HUES6 (cell line): Measurements from ENCODE around the gene DDOST.
"Not testable (repeated sequence)": the region's sequence is repeated elsewhere in the genome, so short reads cannot be mapped to it uniquely, and the experiment has no call there.

Experiments used
- H3K27ac ChIP-seq: 2 replicates; pipeline ENCODE4 v1.7.0; 2013; ENCODE audit warnings: low read depth, mild to moderate bottlenecking, low read length, inconsistent platforms
- H3K27me3 ChIP-seq: 2 replicates; pipeline ENCODE4 v1.6.1; 2013; ENCODE audit warnings: low read length; ENCODE audit not compliant: control insufficient read depth, insufficient read depth
- H3K36me3 ChIP-seq: 2 replicates; pipeline ENCODE4 v1.6.1; 2013; ENCODE audit warnings: low read length; ENCODE audit not compliant: control insufficient read depth, insufficient read depth
- H3K4me1 ChIP-seq: 2 replicates; pipeline ENCODE4 v1.6.1; 2013; ENCODE audit warnings: low read length; ENCODE audit not compliant: control insufficient read depth, insufficient read depth
- H3K4me3 ChIP-seq: 2 replicates; pipeline ENCODE4 v1.5.1; 2013; ENCODE audit warnings: low read depth, low read length
- H3K9ac ChIP-seq: one replicate; pipeline ENCODE4 v1.6.1; 2013; ENCODE audit warnings: mild to moderate bottlenecking, low read length
- H3K9me3 ChIP-seq: 2 replicates; pipeline ENCODE4 v1.6.1; 2013; ENCODE audit warnings: low read depth, low read length; ENCODE audit not compliant: control insufficient read depth, insufficient read depth

DDOST gene

GRCh38 chr1:20610970-20611369 lies 50.2 kb downstream of the DDOST start:
- Histone ChIP-seq H3K9ac (no peak overlapping the region), H3K27ac (no peak overlapping the region), H3K4me3 (no peak overlapping the region), H3K4me1 (peaks cover 14% of the 10 kb centered on the region), H3K9me3 (no peaks in the 10 kb centered on the region), H3K27me3 (no peaks in the 10 kb centered on the region), H3K36me3 (no peaks in the 10 kb centered on the region)

- H3K4me3 ChIP-seq: no peak overlapping the region
- H3K9ac ChIP-seq: no peak overlapping the region
- H3K36me3 ChIP-seq: no peaks in the 10 kb centered on the region
- peaks cover 13% of the 10 kb centered on the region for H3K4me1 ChIP-seq
- H3K27ac ChIP-seq: no peak overlapping the region
- H3K27me3 ChIP-seq: no peaks in the 10 kb centered on the region
- no peaks in the 10 kb centered on the region for H3K9me3 ChIP-seq
Measured at GRCh38 chr1:20609541-20609940, 51.6 kb downstream of the DDOST start.

GRCh38 chr1:20606801-20607570 lies 54.2 kb downstream of the DDOST start:
- H3K27me3 ChIP-seq, H3K4me3 ChIP-seq, H3K27ac ChIP-seq, H3K4me1 ChIP-seq, H3K9ac ChIP-seq, H3K9me3 ChIP-seq, H3K36me3 ChIP-seq: not testable (repeated sequence)

GRCh38 chr1:20604678-20605077 lies 56.5 kb downstream of the DDOST start:
- Histone ChIP-seq H3K36me3 (no peaks in the 10 kb centered on the region), H3K27me3 (no peaks in the 10 kb centered on the region), H3K27ac (no peak overlapping the region), H3K4me1 (peaks cover 2% of the 10 kb centered on the region; the same call in 1 of the 2 replicates), H3K9me3 (no peaks in the 10 kb centered on the region), H3K9ac (no peak overlapping the region), H3K4me3 (no peak overlapping the region)

- Histone ChIP-seq H3K4me1 (no peaks in the 10 kb centered on the region), H3K9ac (no peak overlapping the region), H3K36me3 (no peaks in the 10 kb centered on the region), H3K27ac (no peak overlapping the region), H3K4me3 (no peak overlapping the region), H3K9me3 (no peaks in the 10 kb centered on the region), H3K27me3 (no peaks in the 10 kb centered on the region)
Measured at GRCh38 chr1:20603504-20604464, 57.4 kb downstream of the DDOST start.

GRCh38 chr1:20602851-20603450 lies 58.2 kb downstream of the DDOST start:
- H3K4me3 ChIP-seq: no peak overlapping the region
- no peak overlapping the region for H3K9ac ChIP-seq
- no peaks in the 10 kb centered on the region for H3K4me1 ChIP-seq
- no peaks in the 10 kb centered on the region for H3K36me3 ChIP-seq
- H3K27me3 ChIP-seq: no peaks in the 10 kb centered on the region
- H3K27ac ChIP-seq: no peak overlapping the region
- H3K9me3 ChIP-seq: no peaks in the 10 kb centered on the region
